Chondrocyte (in vitro differentiated cells): ENCODE measurements around the gene SKIDA1. TPM values are rescaled to one million over a fixed set of nuclear protein-coding genes. Genes with fewer than 3 reads are reported as not detected.

Experiments
- DNase-seq: peaks from one replicate; pipeline ENCODE4 v3.0.0; 2021; ENCODE audit warnings: mixed read lengths, low spot score
- H3K27ac Mint-ChIP-seq: one replicate; pipeline ENCODE4 v1.8.0; 2021; ENCODE audit warnings: mild to moderate bottlenecking, moderate library complexity, mixed read lengths; ENCODE audit not compliant: unreplicated experiment
- H3K27me3 Mint-ChIP-seq: 2 replicates; pipeline ENCODE4 v1.8.0; 2021; ENCODE audit warnings: low read depth, mixed read lengths
- H3K36me3 Mint-ChIP-seq: 2 replicates; pipeline ENCODE4 v1.8.0; 2021; ENCODE audit warnings: low read depth, mixed read lengths
- H3K4me1 Mint-ChIP-seq: 2 replicates; pipeline ENCODE4 v1.8.0; 2021; ENCODE audit warnings: low read depth, mild to moderate bottlenecking, mixed read lengths
- H3K4me3 Mint-ChIP-seq: one replicate; pipeline ENCODE4 v1.8.0; 2021; ENCODE audit warnings: mild to moderate bottlenecking, moderate library complexity, mixed read lengths; ENCODE audit not compliant: unreplicated experiment
- H3K9me3 Mint-ChIP-seq: 2 replicates; pipeline ENCODE4 v1.8.0; 2021; ENCODE audit warnings: low read depth, mixed read lengths
- total RNA-seq: library from RNA; stranded (reverse); gene quantifications from 3 replicates; pipeline ENCODE4 v1.2.1, GENCODE V29; 2021
- TF ChIP-seq, protein P1 (sequence below): fragments of 200-600 bp; sonication (generic); IDR thresholded peaks from 2 replicates; pipeline ENCODE4 v1.5.0; 2021; ENCODE audit warnings: antibody characterized with exemption, mild to moderate bottlenecking, moderate library complexity

The SKIDA1 gene
- total RNA-seq, 1 donor from 2014 or later = 2.0 TPM

DNA sequence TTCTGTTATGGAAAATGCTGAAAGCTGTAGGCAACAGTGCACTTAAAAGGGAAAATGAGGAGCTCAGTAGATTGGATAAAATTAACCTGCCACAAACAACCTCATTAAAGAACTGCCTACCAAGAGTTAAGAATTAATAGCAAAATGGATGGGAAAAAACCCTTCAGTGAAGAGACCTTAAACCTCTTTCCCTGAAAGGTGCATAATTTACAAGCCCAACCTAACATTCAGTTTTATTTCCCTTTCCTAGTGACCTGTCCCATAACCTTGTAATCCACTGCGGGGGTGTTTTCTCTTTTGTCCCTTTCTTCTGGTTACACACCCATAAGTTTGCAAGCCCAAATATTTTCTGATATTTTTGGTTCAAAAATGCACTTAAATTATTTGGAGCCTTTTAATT is 21.9 kb downstream of the SKIDA1 start:
- Mint-ChIP-seq H3K27ac (no peak overlapping the region), H3K9me3 (no peaks in the 10 kb centered on the region), H3K36me3 (no peaks in the 10 kb centered on the region), H3K4me1 (peaks cover 11% of the 10 kb centered on the region), H3K27me3 (no peaks in the 10 kb centered on the region), H3K4me3 (no peak overlapping the region)
- DNase-seq = no peak
- TF ChIP-seq, protein P1, sequence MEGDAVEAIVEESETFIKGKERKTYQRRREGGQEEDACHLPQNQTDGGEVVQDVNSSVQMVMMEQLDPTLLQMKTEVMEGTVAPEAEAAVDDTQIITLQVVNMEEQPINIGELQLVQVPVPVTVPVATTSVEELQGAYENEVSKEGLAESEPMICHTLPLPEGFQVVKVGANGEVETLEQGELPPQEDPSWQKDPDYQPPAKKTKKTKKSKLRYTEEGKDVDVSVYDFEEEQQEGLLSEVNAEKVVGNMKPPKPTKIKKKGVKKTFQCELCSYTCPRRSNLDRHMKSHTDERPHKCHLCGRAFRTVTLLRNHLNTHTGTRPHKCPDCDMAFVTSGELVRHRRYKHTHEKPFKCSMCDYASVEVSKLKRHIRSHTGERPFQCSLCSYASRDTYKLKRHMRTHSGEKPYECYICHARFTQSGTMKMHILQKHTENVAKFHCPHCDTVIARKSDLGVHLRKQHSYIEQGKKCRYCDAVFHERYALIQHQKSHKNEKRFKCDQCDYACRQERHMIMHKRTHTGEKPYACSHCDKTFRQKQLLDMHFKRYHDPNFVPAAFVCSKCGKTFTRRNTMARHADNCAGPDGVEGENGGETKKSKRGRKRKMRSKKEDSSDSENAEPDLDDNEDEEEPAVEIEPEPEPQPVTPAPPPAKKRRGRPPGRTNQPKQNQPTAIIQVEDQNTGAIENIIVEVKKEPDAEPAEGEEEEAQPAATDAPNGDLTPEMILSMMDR = no peak

DNA sequence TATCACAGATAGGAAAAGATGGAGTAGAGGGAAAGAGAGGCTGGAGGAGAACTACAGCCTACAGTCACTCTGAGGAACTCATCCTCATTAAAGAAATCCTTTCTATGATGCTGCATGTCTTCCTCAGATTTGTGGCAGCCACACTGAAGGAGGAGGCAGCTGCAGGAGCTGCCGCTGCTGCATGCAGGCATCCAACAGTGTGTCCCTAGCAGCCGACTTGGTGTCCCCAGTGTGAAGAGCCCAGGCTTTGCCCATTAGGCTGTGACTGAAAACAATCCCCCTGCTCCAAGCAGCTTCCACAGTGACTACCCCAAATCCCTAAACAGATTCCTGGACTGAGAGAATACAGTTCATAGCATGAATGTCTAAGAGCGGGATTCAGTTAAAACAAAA is 23.1 kb downstream of the SKIDA1 start:
- DNase-seq = no peak
- Mint-ChIP-seq H3K27me3 (no peaks in the 10 kb centered on the region), H3K36me3 (no peaks in the 10 kb centered on the region), H3K4me1 (peaks cover 20% of the 10 kb centered on the region), H3K4me3 (no peak overlapping the region), H3K27ac (no peak overlapping the region), H3K9me3 (no peaks in the 10 kb centered on the region)
- TF ChIP-seq, protein P1 = no peak

DNA sequence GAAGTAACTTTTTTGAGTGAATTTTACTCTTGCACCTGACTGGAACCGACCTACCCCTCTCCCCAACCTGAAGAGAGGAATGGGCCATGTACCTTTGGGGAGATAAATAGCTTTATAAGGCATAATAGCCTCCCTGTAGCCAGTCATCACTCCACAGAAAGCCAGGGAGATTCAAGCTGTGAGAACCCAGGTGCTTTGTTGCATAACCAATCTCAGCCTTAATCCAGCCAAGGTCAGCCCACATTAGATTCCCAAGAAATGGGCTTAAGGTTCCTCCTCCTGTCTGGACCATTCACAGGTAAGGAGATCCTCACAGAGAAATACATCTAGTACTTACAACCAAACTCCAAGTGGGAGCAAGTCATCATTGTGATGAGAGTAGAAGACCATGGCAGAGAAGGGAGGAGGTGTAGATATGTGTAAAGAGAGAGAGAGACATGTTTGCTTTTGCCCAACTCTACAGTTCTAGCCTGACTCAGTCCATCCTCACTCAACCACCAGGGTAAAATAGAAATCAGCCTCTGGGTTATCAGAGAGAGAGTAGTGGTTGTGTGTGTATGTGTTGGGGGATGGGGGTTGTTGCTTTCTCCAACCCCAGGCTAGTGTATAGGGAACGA is 23.6 kb downstream of the SKIDA1 start:
- DNase-seq = no peak
- peaks cover 21% of the 10 kb centered on the region for H3K4me1 Mint-ChIP-seq
- no peaks in the 10 kb centered on the region for H3K9me3 Mint-ChIP-seq
- H3K27me3 Mint-ChIP-seq = no peaks in the 10 kb centered on the region
- no peak overlapping the region for H3K27ac Mint-ChIP-seq
- H3K4me3 Mint-ChIP-seq = no peak overlapping the region
- TF ChIP-seq, protein P1 = no peak
- H3K36me3 Mint-ChIP-seq = no peaks in the 10 kb centered on the region

DNA sequence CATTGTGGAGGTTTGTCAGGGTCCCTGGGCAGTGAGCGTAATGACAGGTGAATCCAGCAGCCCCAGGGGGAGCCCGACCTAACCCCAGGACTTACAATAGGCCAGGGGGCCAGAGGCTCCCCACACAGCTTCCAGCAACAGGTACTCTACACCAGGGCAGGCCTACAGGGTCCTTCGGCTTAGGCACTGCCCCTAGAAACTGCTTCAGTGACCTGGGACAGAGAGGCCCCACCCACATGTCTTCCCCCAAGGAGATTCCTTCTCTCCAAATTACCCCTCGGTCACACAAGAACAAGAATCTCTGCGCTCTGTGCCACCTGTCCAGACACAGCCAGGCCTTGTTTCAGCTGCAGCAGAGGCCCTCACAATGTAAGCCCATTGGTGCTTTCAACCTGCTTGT is 24.4 kb downstream of the SKIDA1 start:
- TF ChIP-seq, protein P1 = no peak
- no peak overlapping the region for H3K4me3 Mint-ChIP-seq
- no peaks in the 10 kb centered on the region for H3K9me3 Mint-ChIP-seq
- H3K4me1 Mint-ChIP-seq = peaks cover 21% of the 10 kb centered on the region
- DNase-seq = no peak
- H3K36me3 Mint-ChIP-seq = no peaks in the 10 kb centered on the region
- H3K27me3 Mint-ChIP-seq = no peaks in the 10 kb centered on the region
- H3K27ac Mint-ChIP-seq = no peak overlapping the region

DNA sequence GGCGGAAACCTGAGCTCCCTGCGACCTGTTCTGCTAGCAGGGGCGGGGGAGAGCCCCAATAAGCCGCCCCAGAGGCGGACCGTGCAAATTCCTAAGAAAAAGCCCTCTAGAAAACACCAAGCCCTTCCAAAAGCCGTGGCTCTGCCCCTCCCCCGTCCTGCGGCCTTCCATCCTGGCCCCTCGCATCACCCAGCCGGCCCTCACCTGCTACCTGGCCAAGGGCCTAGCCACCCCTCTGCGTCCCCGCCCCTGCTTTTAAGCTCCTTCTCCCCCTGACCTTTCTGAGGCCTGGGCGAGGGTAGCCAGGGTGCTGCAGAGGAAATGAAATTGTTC is 24.9 kb downstream of the SKIDA1 start:
- Mint-ChIP-seq H3K27me3 (no peaks in the 10 kb centered on the region), H3K36me3 (no peaks in the 10 kb centered on the region), H3K4me3 (no peak overlapping the region)

More for the DNA sequence above, 24.9 kb downstream of the SKIDA1 start:
- H3K4me1 Mint-ChIP-seq = peaks cover 21% of the 10 kb centered on the region
- no peak for DNase-seq
- H3K27ac Mint-ChIP-seq = no peak overlapping the region
- TF ChIP-seq, protein P1 = no peak
- no peaks in the 10 kb centered on the region for H3K9me3 Mint-ChIP-seq
